ENCODE measurements around the gene HAO1. TPM values are rescaled to one million over a fixed set of nuclear protein-coding genes. Genes with fewer than 3 reads are reported as not detected.

The HAO1 gene
- total and polyA plus RNA-seq, 2 of the 4 experiments (the other 2 are of a cell fraction): not detected

DNA sequence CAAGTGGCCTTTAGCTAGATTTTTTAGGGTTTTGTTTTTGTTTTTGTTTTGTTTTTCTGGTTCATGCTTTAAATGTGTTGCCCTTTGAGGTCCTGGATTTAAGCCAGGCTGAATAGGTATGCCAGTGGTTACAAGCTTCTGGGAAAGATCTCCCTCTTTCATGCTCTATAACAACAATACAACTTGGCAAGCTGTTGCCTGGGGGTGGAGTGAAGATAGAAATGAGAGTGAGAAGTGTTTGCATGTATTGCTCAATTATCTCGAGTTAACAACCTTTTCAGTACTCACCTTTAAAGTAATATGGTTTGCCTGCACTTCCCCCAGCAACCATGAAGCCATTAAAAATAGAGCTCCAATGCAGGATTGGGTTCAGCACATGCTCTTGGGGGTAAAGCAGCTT is 19.2 kb upstream of the HAO1 start:
- no peak overlapping the region for H3K56ac ChIP-seq (ENCODE audit: extremely low read depth, insufficient read depth, low read length)
- H3K27me3 ChIP-seq (ENCODE audit: control insufficient read depth, insufficient read depth, low read length): no peaks in the 10 kb centered on the region; the same call in 1 of the 2 replicates
- no peak overlapping the region for H2BK5ac ChIP-seq (ENCODE audit: low read depth, low read length, poor library complexity, severe bottlenecking)
- ATAC-seq (ENCODE audit: low read depth) (no peak), DNase-seq (no peak)
- H3K14ac ChIP-seq (replicated peaks; ENCODE audit: low read depth, low read length): no peak overlapping the region
- no peaks in the 10 kb centered on the region for H3K36me3 ChIP-seq (ENCODE audit: control insufficient read depth, insufficient read depth, low read length)
- no peaks in the 10 kb centered on the region for H3K9me1 ChIP-seq (ENCODE audit: insufficient read depth, low read length)
- H3K27ac ChIP-seq (ENCODE audit: insufficient read depth, low read length): no peak overlapping the region
- ChIA-PET CTCF (no interaction called here), POLR2A (ENCODE audit: unreplicated experiment) (no interaction called here)
- no peak overlapping the region for H4K8ac ChIP-seq (ENCODE audit: low read depth in 2 of 2, low read length in 2 of 2)
- H3K4me3 ChIP-seq (ENCODE audit: insufficient read depth, low read depth, low read length): no peak overlapping the region
- no peak overlapping the region for H4K91ac ChIP-seq (ENCODE audit: insufficient read depth, low read depth, low read length)
- no peak overlapping the region for H2AFZ ChIP-seq (replicated peaks; ENCODE audit: low read length, poor library complexity)
- H3K18ac ChIP-seq (ENCODE audit: low read depth, low read length): no peak overlapping the region
- intact Hi-C loops (cut with micrococcal nuclease): no loop called here
- H2BK15ac ChIP-seq (ENCODE audit: low read depth, low read length): no peak overlapping the region
- H4K20me1 ChIP-seq (ENCODE audit: insufficient read depth, low read length): no peaks in the 10 kb centered on the region
- H3K9me3 ChIP-seq (ENCODE audit: control insufficient read depth, insufficient read depth, low read length): 0 out of 2 replicates have a peak, but pooled peaks cover 2% of the 10 kb centered on the region
- no peak overlapping the region for H3K9ac ChIP-seq (ENCODE audit: low read depth, low read length)
- no peak overlapping the region for H2AK9ac ChIP-seq (replicated peaks; ENCODE audit: low read depth, low read length, poor library complexity)
- dilution Hi-C loops (cut with HindIII; ENCODE audit: low sequenced_read_pairs, unreplicated experiment): no loop called here
- H3K4me2 ChIP-seq (ENCODE audit: low read depth, low read length): no peak overlapping the region
- H3K4ac ChIP-seq (ENCODE audit: low read depth, low read length): no peak overlapping the region
- WGBS, 2 experiments (ENCODE audit: extremely low coverage in 2 of 2, insufficient read length in 1 of 2): no CpG with 5 or more reads among the region's 1 CpG
- H4K5ac ChIP-seq (ENCODE audit: low read depth, low read length): no peak overlapping the region
- in situ Hi-C loops (cut with MboI; ENCODE audit: low sequenced_read_pairs): no loop called here
- no peaks in the 10 kb centered on the region for H3K79me1 ChIP-seq (ENCODE audit: low read depth in 1 of 2, low read length in 2 of 2)
- H3K23ac ChIP-seq (ENCODE audit: low read depth, low read length): no peak overlapping the region
- no peak overlapping the region for H2BK20ac ChIP-seq (ENCODE audit: low read depth, low read length)
- no peak overlapping the region for H2BK120ac ChIP-seq (ENCODE audit: low read depth, low read length)
- BruUV-seq (replicated peaks): no TSS peak
- TF ChIP-seq MAFK (IDR thresholded peaks at IDR 0.05; ENCODE audit: low read depth, low read length) (no peak), RAD21 (IDR thresholded peaks at IDR 0.05; ENCODE audit: low read length) (no peak), CHD1 (IDR thresholded peaks at IDR 0.05; ENCODE audit: low read depth, low read length) (no peak), POLR2A (IDR thresholded peaks at IDR 0.05; ENCODE audit: low read depth, low read length) (no peak), FOS (IDR thresholded peaks at IDR 0.05; ENCODE audit: low read depth, low read length) (no peak), RFX5 (IDR thresholded peaks at IDR 0.05; ENCODE audit: low read depth, low read length) (no peak), MAZ (IDR thresholded peaks at IDR 0.05; ENCODE audit: borderline replicate concordance, low read depth, low read length) (no peak), SMC3 (IDR thresholded peaks at IDR 0.05; ENCODE audit: low read depth, low read length) (no peak), BHLHE40 (IDR thresholded peaks at IDR 0.05; ENCODE audit: low read depth, low read length) (no peak), RCOR1 (IDR thresholded peaks at IDR 0.05; ENCODE audit: insufficient replicate concordance, low read length) (no peak)
- TF ChIP-seq, protein P1, sequence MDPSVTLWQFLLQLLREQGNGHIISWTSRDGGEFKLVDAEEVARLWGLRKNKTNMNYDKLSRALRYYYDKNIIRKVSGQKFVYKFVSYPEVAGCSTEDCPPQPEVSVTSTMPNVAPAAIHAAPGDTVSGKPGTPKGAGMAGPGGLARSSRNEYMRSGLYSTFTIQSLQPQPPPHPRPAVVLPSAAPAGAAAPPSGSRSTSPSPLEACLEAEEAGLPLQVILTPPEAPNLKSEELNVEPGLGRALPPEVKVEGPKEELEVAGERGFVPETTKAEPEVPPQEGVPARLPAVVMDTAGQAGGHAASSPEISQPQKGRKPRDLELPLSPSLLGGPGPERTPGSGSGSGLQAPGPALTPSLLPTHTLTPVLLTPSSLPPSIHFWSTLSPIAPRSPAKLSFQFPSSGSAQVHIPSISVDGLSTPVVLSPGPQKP (IDR thresholded peaks at IDR 0.05; ENCODE audit: borderline replicate concordance, low read depth, low read length): no peak
- TF ChIP-seq, protein P2, sequence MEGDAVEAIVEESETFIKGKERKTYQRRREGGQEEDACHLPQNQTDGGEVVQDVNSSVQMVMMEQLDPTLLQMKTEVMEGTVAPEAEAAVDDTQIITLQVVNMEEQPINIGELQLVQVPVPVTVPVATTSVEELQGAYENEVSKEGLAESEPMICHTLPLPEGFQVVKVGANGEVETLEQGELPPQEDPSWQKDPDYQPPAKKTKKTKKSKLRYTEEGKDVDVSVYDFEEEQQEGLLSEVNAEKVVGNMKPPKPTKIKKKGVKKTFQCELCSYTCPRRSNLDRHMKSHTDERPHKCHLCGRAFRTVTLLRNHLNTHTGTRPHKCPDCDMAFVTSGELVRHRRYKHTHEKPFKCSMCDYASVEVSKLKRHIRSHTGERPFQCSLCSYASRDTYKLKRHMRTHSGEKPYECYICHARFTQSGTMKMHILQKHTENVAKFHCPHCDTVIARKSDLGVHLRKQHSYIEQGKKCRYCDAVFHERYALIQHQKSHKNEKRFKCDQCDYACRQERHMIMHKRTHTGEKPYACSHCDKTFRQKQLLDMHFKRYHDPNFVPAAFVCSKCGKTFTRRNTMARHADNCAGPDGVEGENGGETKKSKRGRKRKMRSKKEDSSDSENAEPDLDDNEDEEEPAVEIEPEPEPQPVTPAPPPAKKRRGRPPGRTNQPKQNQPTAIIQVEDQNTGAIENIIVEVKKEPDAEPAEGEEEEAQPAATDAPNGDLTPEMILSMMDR (conservative IDR thresholded peaks at IDR 0.05; ENCODE audit: low read depth, low read length): no peak
- TF ChIP-seq, protein P3, sequence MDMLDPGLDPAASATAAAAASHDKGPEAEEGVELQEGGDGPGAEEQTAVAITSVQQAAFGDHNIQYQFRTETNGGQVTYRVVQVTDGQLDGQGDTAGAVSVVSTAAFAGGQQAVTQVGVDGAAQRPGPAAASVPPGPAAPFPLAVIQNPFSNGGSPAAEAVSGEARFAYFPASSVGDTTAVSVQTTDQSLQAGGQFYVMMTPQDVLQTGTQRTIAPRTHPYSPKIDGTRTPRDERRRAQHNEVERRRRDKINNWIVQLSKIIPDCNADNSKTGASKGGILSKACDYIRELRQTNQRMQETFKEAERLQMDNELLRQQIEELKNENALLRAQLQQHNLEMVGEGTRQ (IDR thresholded peaks at IDR 0.05; ENCODE audit: low read depth, low read length): no peak
- H2AK5ac ChIP-seq (ENCODE audit: low read depth, low read length): no peak overlapping the region
- H3K4me1 ChIP-seq (ENCODE audit: control insufficient read depth, insufficient read depth, low read length): no peaks in the 10 kb centered on the region

All from IMR-90 (cell line).